DMS 273 treated with DMSO at 0.1 percent for 48 hours (cell line): Measurements from ENCODE around the gene ZBTB46.

Source experiments
- DNase-seq: peaks from one replicate; lab custom pipeline; 2025; lab: John Stamatoyannopoulos, UW

The ZBTB46 gene

DNA sequence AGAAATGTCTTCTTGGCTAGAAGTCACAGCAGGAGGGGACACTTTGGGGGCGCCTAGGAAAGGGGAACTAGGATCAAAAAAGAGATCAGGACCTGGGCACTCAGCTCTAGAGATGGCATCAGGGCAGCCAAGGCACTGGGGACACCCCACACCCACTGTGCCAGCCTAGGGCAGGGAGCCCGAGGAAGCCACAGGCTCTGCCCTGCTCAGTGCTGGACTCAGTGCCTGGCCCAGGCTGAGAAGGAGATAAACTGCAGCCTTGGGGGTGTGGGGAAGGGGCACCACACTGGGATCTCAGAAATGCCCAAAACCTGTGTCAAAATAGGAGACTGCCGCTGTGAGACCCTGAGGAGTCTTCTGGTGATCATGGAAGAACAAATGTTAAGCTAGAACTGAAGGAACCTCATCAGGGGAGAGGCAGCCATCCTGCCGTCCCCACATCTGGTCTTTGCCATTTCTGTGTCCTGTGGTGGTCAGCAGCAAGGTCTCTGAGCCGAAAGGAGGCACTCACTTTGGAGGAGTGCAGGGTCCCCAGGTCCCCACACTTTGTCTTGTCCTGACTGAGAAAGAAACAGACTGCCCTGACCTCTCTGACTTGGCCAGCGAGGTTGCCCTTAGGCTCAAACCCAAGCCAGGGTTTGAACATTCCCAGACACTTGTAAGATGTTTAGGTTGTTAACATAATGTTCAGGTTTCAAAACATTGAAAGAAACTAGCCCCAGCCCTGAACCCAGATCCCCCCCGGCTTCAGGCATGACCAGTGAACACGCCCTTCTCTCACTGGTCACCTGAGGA lies 125.6 kb downstream of the ZBTB46 start:
- no peak for DNase-seq

DNA sequence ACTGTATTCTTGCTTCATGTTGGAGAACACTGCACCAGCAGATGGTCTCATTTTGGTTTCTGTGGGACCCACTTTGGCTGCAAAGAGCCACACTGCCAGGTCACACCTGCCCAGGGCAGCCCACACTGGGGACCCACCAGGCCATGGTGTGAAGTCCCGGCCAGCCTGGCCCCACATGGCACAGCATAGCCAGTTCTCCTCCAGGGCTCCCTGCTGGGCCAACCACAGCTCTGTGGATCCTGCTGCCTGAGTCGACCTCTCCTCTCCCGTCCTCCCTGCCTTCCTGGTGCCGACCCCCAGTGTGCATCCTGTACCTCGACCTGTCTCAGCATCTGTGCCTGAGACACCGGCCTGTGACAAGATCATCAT lies 126.3 kb downstream of the ZBTB46 start:
- no peak for DNase-seq

DNA sequence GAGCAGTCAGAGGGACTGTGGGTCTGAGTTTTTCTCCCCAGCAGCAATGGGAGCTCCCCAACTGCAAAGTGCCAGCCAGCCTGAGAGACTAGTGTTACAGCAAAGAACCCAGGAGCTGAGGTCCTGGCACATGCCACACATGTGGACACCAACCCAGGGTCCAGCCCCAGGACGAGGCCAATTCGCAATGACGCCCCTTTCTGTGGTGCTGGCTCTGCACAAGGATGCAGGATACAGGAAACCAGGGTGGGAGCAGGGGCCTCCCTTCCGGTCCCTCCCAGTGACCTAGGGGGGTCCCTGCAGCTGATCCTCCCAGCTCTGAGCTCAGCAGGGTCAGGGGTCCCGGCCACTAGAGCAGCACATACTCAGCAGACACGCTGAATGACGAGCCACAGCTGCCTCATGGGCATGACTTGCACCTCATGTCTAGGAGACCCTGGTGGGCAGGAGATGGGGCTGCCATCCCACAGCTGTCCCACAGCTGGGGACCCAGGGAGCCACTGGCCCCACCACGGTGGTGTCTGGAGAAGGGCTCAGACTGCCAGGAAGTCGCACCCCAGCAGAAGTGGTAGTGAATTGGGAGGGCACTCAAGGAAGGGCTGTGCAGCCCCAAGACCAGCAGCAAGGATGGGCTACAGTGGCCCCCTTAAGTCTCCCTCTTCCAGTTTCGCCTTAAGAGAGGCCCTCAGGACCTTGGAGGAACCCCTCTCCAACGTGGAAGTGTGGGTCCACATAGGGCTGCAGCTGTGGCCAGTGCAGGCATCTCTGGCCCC lies 126.9 kb downstream of the ZBTB46 start:
- DNase-seq, result no peak

DNA sequence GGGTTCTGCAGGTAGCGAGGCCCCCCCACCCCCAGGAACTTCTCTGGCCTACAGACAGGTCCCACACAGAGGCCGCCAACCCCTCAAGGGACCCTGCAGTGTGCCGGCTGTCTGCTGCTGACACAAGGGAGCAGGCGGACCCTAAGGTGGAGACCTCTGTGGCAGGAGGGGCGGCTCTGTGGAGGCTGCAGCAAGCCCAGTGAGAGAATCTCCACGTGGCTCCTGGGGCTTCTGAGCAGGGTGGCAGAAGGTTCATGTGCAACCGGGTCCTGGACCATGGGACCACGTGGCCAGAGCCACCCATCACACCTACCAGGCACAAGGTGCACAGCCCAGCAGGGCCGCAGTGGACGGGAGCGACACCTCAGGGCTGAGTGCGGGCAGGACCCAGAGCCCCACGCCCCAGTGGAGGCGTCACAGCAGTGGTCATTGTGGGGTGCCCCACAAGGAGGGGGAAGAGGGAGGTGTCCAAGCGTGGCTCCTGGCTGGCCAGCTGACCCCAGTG lies 127.5 kb downstream of the ZBTB46 start:
- no peak for DNase-seq

DNA sequence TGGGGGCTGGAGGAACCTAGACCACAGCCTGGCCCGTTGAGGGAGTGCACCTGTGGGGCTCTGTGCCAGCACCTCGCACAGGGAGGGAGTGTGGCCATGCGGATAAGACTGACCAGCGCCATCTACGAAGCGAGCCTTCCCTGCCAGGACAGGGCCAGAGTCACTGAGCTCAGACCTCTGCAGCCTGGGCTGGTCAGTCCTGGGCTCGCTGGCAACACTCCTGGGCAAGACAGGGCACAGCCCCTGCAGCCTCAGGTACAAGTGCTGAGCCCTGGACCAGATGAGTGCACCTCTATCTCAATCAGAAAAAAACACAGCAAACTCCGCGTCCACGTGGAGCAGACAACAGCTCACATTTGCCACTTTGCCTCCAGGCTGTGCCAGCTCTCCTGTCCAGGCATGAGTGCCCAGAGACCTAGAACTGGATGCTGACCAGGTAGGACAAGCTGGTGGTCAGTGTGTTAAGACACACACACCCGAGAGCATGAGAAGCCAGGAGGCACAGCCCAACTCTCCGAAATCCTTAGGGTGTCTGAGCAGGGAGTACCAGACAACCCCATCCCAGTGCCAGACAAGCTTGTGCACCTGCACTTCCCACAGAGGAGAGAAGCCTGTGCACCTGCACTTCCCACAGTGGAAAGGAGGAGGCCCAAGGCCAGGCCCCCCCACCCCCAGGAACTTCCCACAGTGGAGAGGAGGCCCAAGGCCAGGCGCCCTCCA lies 128.2 kb downstream of the ZBTB46 start:
- DNase-seq, result no peak

DNA sequence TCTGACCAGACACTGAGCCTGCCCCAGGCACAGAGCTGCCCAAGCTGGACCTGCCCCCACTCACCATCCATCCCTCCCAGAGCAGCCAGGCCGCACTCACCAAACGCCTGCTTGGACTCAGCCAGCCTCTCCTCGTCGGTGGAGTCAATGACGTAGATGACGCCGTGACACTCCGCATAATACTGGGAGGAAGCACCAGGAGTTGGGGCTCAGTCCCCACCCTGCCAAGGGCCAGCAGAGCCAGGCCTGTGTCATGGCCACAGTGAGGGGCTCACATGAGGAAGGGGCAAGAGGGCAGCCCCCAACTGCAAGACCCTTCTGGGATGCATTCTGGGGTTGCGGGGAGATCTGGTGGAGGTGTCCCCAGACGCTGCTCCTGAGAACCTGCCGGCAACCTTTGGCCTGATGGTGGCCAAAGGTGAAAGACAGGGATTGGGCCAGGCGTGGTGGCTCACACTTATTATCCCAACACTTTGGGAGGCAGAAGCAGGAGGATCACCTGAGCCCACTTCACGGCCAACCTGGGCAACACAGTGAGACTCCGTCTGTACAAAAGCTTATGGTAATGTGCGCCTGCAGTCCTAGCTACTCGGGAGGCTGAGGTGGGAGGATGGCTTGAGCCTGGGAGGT lies 128.9 kb downstream of the ZBTB46 start:
- no peak for DNase-seq

DNA sequence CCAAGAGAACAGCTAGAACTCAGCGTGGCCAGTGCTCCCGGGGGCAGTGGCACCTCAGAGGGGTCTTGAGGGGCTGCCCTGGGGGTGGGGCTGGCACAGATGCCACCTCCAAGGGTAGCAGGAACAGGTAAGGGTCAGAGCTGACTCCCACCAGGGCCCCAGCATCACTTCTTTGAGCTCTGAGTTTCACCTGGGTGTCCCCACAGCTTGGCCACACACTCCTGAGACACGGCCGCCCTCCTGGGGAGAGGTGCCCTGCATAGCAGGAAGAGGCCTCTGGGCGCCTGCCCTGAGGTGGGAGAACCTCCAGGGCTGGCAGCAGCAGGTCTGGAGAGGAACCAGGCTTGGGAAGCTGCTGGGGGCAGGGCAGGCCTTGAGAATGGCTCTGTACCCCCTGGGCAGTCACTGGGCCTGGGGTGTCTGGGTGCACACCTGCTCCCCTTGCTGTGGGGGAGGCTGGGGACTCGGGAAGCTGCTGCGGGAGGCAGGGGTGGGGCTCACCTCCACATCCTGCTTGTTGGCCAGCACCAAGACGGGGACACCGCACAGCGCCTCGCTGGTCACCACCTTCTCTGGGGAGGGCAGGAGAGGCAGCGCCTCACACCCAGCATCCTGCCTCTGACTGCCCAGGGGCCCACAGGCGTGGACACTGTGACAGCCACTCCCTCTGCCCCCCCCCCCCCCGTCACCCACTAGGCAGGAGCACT lies 129.6 kb downstream of the ZBTB46 start:
- DNase-seq, result no peak

DNA sequence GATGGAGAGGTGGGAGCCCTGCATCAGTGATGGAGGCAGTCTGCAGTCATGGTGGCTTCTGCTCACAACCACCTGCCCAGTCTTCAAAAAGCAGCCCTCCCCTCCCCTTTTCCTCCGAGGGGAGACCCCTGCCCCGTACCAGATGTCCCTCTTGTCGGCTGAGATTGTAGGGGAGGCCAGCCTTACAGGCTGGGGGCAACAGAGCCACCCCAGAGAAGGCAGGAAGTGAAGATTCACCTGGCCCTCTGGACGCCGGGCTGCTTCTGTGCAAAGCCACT lies 130.1 kb downstream of the ZBTB46 start:
- DNase-seq, result no peak

DNA sequence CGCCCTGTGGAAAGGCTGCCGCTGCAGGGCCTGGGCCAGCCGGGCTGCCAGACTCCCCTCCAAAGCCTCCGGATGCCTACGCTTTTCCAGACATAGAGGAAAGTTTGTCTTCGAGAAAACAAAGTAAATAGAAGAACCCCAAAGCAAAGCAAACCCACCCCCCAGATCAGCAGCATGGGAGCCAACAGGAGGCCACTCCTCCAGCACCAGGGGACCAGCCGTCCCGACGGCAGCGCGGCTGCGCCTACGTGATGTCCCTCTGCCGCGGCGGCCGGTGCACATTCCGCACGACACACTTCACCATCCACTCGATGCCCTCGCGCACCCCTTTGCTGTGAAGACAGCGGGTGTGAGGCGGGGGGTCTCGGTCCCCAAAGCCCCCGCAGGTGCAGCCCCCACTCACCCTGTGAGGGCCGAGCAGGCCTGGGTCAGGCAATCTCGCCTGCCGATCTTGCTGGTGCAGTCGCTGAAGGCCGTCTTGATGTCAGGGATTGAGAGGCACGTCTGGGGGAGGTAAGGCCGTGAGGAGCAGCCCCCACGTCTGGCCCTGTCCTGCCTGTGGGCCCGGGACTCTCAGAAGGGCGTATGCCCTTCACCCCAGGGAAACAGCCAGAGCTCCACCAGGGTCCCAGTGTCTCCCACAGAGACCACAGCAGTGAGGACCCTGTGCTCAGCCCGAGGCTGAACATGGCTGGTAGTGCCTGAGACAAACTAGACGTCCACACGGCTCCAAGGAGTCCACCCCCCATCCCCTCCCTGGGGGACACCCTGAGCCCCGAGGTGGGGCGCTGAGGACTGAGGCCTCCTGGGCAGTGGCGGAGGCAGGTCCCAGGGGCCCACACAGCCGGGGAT lies 130.6 kb downstream of the ZBTB46 start:
- DNase-seq, result no peak

DNA sequence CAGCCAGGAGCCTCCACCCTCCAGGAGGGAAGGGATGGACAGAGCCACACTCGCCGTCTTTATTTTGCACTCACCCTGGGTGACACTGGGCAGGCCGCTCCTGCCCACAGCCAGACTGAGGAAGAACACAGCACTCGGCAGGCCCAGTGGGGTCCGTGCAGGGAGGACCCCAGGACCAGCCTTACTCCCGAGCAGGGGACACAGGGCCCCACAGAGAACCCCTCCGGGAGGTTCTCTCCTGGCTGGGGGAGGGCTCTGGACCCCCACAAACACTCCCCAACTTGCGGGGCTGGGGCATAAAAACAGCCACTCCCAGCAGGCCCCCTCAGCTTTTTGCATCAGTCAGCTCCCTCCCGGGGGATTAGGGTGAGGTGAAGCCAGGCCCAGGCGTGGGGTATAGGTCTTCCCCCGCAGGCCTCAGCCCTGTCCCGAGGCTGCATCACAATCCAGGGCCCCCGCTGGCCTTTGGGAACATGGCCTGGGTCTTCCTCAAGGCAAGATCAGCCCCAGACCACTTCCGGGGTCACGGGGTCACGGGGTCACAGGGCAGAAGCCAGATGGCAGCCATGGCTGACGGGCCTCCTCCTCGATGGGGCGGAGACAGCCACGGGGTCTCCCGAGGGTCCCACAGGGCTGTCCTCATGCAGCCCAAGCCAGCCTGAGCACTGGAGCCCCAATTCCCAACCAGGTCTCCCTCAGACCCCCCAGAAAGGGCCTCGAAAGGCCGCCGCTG lies 131.4 kb downstream of the ZBTB46 start:
- no peak for DNase-seq

DNA sequence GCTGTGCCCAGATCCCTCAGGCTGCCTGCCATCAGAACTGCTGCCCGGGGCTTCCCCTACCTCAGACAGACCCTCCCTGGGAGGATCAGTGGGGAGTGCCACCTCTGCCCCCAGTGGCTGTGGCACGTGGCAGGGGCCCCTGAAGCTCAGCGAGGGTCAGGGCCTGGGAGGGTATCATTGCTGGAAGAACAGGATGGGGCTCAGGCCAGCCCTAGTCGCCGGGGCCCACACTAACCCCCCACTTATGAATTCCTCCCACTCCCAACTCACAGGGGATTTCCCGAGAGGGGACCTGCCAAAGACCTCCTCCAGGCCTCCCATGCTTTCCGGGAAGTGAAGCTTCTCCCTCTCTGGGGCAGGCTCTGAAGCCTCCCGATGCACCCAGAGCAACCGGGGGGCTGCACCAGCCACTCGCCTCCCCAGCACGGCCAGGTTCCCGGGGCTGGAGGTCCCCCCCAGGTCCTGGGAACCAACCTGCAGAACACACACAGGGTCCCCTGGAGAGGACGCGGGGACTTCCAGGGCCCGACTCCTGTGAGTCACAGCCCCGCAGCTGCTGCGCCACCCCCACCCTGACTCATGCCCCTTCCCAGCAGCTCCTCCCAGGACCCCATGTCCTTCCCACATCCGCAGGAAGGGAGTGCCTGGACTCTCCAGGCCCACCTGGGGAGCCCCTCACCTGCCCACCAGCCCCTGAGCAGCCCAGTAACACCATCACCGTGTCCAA lies 132.2 kb downstream of the ZBTB46 start:
- DNase-seq, result no peak

DNA sequence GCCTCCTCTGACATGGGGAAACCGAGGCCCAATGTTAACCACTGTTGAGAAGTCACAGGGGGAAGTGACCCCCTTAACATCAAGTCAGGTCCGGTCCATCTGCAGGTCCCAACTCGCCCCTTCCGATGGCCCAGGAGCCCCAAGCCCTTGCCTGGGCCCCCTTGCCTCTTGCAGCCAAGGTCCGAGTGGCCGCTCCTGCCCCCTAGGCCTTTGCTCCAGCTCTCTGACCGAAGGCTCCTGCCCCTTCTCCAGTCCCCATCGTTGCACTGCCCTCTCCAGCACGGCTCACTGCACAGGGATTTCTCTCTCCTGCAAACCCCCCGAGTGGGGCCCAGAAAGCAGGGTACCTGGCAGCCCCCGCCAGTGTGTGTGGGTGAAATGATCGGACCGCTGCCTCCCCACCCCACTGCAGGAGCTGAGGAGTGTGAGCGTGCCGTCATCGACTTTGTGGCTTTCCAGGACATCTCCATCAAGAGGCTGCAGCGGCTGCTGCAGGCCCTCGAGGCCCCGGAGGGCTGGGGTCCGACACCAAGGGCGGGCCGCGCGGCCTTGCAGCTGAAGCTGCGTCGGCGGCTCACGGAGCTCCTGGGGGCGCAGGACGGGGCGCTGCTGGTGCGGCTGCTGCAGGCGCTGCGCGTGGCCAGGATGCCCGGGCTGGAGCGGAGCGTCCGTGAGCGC lies 133.1 kb downstream of the ZBTB46 start:
- no peak for DNase-seq

DNA sequence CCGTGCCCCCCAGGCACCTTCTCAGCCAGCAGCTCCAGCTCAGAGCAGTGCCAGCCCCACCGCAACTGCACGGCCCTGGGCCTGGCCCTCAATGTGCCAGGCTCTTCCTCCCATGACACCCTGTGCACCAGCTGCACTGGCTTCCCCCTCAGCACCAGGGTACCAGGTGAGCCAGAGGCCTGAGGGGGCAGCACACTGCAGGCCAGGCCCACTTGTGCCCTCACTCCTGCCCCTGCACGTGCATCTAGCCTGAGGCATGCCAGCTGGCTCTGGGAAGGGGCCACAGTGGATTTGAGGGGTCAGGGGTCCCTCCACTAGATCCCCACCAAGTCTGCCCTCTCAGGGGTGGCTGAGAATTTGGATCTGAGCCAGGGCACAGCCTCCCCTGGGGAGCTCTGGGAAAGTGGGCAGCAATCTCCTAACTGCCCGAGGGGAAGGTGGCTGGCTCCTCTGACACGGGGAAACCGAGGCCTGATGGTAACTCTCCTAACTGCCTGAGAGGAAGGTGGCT lies 133.7 kb downstream of the ZBTB46 start:
- DNase-seq, result no peak

DNA sequence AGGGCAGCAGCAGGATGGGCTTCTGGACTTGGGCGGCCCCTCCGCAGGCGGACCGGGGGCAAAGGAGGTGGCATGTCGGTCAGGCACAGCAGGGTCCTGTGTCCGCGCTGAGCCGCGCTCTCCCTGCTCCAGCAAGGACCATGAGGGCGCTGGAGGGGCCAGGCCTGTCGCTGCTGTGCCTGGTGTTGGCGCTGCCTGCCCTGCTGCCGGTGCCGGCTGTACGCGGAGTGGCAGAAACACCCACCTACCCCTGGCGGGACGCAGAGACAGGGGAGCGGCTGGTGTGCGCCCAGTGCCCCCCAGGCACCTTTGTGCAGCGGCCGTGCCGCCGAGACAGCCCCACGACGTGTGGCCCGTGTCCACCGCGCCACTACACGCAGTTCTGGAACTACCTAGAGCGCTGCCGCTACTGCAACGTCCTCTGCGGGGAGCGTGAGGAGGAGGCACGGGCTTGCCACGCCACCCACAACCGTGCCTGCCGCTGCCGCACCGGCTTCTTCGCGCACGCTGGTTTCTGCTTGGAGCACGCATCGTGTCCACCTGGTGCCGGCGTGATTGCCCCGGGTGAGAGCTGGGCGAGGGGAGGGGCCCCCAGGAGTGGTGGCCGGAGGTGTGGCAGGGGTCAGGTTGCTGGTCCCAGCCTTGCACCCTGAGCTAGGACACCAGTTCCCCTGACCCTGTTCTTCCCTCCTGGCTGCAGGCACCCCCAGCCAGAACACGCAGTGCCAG lies 134.3 kb downstream of the ZBTB46 start, which contains the start of gene TNFRSF6B:
TNFRSF6B (plus strand) TSS at position 25 of the 729 bp plus-strand sequence; CDS start at position 141, 116 bp downstream.
- DNase-seq, result no peak

DNA sequence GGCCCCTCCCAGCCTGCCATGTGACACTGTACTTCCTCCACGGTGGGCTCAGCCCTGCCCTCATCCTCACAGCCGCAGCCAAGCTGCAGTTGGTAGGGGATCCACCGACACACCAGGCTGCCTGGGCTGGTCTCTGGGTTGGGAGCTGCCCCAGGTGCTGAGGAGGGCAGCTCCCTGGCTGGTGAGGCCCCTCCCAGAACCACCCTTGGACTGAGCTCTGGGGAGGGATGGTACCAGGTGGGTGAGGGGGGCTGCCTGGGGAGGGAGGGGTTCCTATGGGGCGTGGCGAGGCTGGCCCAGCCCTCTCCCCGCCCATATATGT lies 134.8 kb downstream of the ZBTB46 start:
- no peak for DNase-seq

DNA sequence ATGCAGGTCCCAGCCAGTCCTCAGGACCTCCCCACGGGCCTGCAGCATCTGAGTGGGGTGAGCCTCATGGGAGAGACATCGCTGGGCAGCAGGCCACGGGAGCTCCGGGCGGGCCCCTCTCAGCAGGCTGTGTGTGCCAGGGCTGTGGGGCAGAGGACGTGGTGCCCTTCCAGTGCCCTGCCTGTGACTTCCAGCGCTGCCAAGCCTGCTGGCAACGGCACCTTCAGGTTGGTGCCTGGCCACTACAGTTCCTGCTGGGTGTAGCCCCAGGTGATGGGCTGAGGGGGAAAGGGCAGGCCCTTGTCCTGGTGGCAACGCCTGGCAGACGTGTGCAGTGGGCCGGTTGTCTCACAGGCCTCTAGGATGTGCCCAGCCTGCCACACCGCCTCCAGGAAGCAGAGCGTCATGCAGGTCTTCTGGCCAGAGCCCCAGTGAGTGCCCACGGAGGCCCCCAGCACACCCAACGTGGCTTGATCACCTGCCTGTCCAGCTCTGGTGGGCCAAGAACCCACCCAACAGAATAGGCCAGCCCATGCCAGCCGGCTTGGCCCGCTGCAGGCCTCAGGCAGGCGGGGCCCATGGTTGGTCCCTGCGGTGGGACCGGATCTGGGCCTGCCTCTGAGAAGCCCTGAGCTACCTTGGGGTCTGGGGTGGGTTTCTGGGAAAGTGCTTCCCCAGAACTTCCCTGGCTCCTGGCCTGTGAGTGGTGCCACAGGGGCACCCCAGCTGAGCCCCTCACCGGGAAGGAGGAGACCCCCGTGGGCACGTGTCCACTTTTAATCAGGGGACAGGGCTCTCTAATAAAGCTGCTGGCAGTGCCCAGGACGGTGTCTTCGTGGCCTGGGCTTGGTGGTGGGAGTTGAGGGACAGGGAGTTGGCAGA lies 135.4 kb downstream of the ZBTB46 start:
- DNase-seq, result no peak
